ENCODE measurements around the gene MEPCE.

GRCh38 chr7:100476101-100476780 lies 46.6 kb downstream of the MEPCE start:
- no peak for TF ChIP-seq CTCF (IDR thresholded peaks at IDR 0.05; ENCODE audit: low read depth, low read length, poor library complexity, severe bottlenecking)
- no peak for TF ChIP-seq EZH2phosphoT487 (IDR thresholded peaks at IDR 0.05; ENCODE audit: borderline replicate concordance, low read length)

Measured in DOHH2 (cell line).